ENCODE results near the gene PLXNB1. TPM values are rescaled to one million over a fixed set of nuclear protein-coding genes. Genes with fewer than 3 reads are reported as not detected.

Gene PLXNB1
- total RNA-seq, 2 donors from 2014 or later, result 175 to 216 TPM

DNA sequence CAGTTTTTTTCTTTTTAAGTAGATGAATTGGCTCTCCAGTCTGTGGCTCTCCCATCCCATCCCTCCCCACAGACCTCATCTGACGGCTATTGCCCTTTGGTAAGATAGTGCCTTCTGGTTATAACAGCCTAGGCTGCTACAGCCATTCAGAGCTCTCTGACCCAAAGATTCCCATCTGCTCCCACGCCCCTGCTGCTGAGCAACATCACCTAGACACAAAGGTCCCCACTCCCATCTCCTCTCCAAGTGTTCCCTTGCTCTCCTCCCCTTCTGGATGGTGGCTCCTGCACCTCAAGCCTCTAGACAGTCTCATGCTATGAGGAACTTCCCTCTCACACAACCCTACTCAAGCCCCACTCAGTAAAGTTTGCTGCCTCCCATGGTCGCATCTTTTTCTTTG lies 34.2 kb downstream of the PLXNB1 start:
- H3K27me3 ChIP-seq (ENCODE audit: control insufficient read depth, insufficient read depth, low read length, poor library complexity, severe bottlenecking), result peaks cover 5% of the 10 kb centered on the region
- no peaks in the 10 kb centered on the region for H3K9me3 ChIP-seq (ENCODE audit: control insufficient read depth, low read length)
- Mint-ChIP-seq H3K4me1 (no peaks in the 10 kb centered on the region), H3K27me3 (ENCODE audit: insufficient read depth) (peaks cover 15% of the 10 kb centered on the region), H3K4me3 (no peak overlapping the region), H3K27ac (no peak overlapping the region), H3K36me3 (ENCODE audit: low read depth) (peaks cover 2% of the 10 kb centered on the region), H3K9me3 (no peaks in the 10 kb centered on the region)
- no peak for DNase-seq
- WGBS, 2 experiments (ENCODE audit: insufficient coverage in 1 of 2, insufficient read length in 1 of 2), result 47 to 74% methylated on average over 2 to 3 of the region's 3 CpGs
- H3K9ac ChIP-seq (ENCODE audit: extremely low read depth, low read length, poor library complexity, severe bottlenecking), result no peak overlapping the region
- TF ChIP-seq, protein P1, sequence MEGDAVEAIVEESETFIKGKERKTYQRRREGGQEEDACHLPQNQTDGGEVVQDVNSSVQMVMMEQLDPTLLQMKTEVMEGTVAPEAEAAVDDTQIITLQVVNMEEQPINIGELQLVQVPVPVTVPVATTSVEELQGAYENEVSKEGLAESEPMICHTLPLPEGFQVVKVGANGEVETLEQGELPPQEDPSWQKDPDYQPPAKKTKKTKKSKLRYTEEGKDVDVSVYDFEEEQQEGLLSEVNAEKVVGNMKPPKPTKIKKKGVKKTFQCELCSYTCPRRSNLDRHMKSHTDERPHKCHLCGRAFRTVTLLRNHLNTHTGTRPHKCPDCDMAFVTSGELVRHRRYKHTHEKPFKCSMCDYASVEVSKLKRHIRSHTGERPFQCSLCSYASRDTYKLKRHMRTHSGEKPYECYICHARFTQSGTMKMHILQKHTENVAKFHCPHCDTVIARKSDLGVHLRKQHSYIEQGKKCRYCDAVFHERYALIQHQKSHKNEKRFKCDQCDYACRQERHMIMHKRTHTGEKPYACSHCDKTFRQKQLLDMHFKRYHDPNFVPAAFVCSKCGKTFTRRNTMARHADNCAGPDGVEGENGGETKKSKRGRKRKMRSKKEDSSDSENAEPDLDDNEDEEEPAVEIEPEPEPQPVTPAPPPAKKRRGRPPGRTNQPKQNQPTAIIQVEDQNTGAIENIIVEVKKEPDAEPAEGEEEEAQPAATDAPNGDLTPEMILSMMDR (conservative IDR thresholded peaks at IDR 0.05), result no peak
- no peaks in the 10 kb centered on the region for H3K4me1 ChIP-seq (ENCODE audit: control insufficient read depth, insufficient read depth, low read length)
- no peak overlapping the region for H3K4me3 ChIP-seq (ENCODE audit: low read length)
- no peak overlapping the region for H3K27ac ChIP-seq (ENCODE audit: low read depth, low read length)
- H3K36me3 ChIP-seq (ENCODE audit: control insufficient read depth, insufficient read depth, low read length), result peaks cover 3% of the 10 kb centered on the region

DNA sequence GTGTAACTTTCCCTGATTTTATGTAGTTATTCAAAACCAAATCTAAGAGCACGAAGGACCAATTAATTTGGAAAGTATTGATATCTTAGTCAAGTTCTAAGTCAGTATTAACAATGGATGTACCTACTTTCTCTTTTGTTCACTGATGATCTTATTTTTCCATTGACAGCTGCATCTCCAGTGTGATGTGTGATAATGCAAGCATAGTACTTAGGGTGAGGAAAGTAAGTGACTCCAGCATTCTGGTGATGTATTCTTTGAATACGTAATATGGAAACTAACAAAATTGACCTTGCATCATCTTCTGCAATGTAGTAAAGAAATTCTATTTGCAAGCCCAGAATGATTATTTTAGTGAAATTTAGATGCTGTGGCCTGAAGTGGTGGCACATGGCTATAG lies 35.5 kb downstream of the PLXNB1 start:
- no peaks in the 10 kb centered on the region for H3K36me3 ChIP-seq (ENCODE audit: control insufficient read depth, insufficient read depth, low read length)
- DNase-seq, result no peak
- H3K4me1 ChIP-seq (ENCODE audit: control insufficient read depth, insufficient read depth, low read length), result no peaks in the 10 kb centered on the region
- H3K9me3 Mint-ChIP-seq, result no peaks in the 10 kb centered on the region
- H3K4me3 Mint-ChIP-seq, result no peak overlapping the region
- H3K27me3 ChIP-seq (ENCODE audit: control insufficient read depth, insufficient read depth, low read length, poor library complexity, severe bottlenecking), result peaks cover 5% of the 10 kb centered on the region
- no peaks in the 10 kb centered on the region for H3K36me3 Mint-ChIP-seq (ENCODE audit: low read depth)
- no peak overlapping the region for H3K27ac Mint-ChIP-seq
- H3K27me3 Mint-ChIP-seq (ENCODE audit: insufficient read depth), result peaks cover 15% of the 10 kb centered on the region
- no peaks in the 10 kb centered on the region for H3K9me3 ChIP-seq (ENCODE audit: control insufficient read depth, low read length)
- TF ChIP-seq, protein P1 (conservative IDR thresholded peaks at IDR 0.05), result no peak
- H3K9ac ChIP-seq (ENCODE audit: extremely low read depth, low read length, poor library complexity, severe bottlenecking), result no peak overlapping the region
- H3K4me3 ChIP-seq (ENCODE audit: low read length), result no peak overlapping the region
- no peak overlapping the region for H3K27ac ChIP-seq (ENCODE audit: low read depth, low read length)
- H3K4me1 Mint-ChIP-seq, result no peaks in the 10 kb centered on the region
- 100% methylated on average over 1 to 2 of the region's 2 CpGs for WGBS, 2 experiments (ENCODE audit: insufficient coverage in 1 of 2, insufficient read length in 1 of 2)

DNA sequence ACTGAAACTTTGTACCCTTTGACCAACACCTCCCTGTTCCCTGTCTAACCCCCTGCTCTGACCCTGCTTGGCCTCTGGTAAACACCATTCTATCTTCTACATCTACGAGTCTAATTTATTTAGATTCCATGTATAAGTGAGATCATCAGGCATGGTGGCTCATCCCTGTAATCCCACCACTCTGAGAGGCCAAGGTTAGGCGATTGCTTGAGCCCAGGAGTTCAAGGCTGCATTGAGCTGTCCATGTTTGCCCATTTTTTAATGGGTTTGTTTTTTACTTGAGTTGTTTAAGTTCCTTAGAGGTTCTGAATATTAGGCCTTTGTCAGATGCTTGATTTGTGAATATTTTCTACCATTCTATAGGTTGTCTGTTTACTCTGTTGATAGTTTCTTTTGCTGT lies 40.9 kb downstream of the PLXNB1 start:
- no peak overlapping the region for H3K27ac Mint-ChIP-seq
- Histone ChIP-seq H3K36me3 (ENCODE audit: control insufficient read depth, insufficient read depth, low read length) (no peaks in the 10 kb centered on the region), H3K27ac (ENCODE audit: low read depth, low read length) (no peak overlapping the region), H3K27me3 (ENCODE audit: control insufficient read depth, insufficient read depth, low read length, poor library complexity, severe bottlenecking) (no peaks in the 10 kb centered on the region), H3K9me3 (ENCODE audit: control insufficient read depth, low read length) (no peaks in the 10 kb centered on the region), H3K9ac (ENCODE audit: extremely low read depth, low read length, poor library complexity, severe bottlenecking) (no peak overlapping the region), H3K4me3 (ENCODE audit: low read length) (no peak overlapping the region), H3K4me1 (ENCODE audit: control insufficient read depth, insufficient read depth, low read length) (no peaks in the 10 kb centered on the region)
- H3K36me3 Mint-ChIP-seq (ENCODE audit: low read depth), result no peaks in the 10 kb centered on the region
- H3K27me3 Mint-ChIP-seq (ENCODE audit: insufficient read depth), result peaks cover 10% of the 10 kb centered on the region
- no peaks in the 10 kb centered on the region for H3K4me1 Mint-ChIP-seq
- no peak for DNase-seq
- no peak overlapping the region for H3K4me3 Mint-ChIP-seq
- H3K9me3 Mint-ChIP-seq, result no peaks in the 10 kb centered on the region
- TF ChIP-seq, protein P1 (conservative IDR thresholded peaks at IDR 0.05), result no peak
- 93 to 94% methylated on average over 2 of the region's 2 CpGs for WGBS, 2 experiments (ENCODE audit: insufficient coverage in 1 of 2, insufficient read length in 1 of 2)

Data from endodermal cell (in vitro differentiated cells).